ENCODE data around the gene ZDHHC12.
A peak's percentile ranks its signal among the peaks of the same experiment; 100 is the strongest.

Gene ZDHHC12

GRCh38 chr9:128685636-128686489 is 38.1 kb downstream of the ZDHHC12 start:
- no peak for DNase-seq

DNA sequence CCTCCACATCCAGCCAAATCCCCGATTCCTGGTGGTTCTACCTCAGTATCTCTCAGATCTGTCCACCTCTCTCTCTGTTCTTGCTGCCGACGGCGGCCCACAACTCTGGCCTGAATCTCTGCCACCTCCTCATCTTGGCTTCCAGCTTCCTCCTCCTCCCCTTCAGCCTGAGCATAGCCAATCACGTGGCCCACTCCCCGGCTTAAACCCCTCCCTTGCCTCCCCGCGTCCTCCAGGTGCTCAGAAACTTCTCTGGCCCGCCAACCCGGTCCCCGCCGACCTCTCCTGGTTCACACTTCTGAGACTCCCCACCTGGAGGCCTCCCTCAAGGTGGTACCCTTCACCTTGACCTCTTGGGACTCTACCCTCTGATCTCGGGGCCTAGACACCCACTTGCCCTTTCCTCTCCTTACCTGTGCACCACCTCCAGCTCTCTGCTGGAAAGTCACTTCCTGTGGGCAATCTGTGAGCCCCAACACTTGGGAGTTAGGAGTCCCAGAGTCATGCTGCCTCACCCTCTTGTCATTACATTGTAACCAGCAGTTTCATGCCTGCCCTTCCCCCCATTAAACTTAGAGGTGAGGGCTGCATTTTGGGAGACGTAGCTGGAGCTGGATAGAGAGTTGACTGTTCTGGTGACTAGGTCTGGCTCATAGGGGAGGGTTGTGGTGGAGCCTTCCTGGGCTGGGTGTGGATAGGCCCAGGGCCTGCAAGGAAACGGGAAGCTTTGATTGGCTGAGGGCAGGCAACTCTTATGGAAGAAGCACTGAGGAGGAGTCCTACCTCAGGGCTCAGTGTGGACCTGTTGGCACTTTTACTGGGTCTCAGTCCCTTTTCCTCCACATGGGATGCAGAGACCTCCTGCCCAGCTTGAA is 39.4 kb downstream of the ZDHHC12 start:
- peak; percentile 51 for DNase-seq

DNA sequence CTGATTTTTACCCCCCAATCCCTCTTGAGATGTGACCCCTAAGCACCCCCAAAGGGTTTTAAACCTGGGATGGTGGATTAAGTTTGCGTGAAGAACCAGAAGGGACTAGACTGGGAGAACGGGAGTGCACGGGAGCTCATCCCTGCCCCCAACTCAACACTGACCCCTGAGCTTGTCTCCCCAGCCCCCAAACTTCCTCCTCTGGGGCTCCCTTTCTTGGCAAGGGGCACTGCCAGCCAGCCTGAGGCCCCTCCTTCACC is 39.9 kb downstream of the ZDHHC12 start:
- DNase-seq: no peak

DNA sequence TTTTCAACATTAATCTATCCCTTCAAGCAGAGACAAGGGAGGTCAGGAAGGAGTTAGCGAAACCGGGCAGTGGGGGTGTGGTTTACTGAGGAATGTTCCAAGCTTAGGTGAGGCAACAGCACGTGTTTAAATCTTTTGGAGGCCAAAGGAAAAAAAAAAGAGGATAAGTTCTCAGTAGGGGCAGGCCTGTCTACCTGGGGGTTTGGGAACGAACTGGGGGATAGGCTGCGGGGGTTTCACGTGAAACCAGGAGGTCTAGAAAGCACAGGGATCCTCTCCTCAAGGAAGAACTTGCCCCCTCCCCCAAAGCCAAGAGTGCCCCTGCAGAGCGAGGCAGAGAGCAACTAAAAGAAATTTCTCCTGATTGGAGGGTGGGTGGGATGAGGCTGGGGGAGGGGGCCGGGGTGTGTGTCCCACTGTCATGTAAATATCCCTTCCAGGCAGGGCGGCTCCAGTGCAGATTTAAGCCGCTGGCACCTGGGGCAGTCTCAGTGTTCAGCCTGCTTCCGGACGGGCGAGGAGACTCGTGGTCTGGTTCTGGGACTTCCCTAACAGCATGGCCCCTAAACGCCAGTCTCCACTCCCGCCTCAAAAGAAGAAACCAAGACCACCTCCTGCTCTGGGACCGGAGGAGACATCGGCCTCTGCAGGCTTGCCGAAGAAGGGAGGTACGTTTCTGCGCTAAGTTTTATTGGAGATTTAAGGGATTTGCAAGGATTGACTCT is 40.4 kb downstream of the ZDHHC12 start:
- no peak for DNase-seq

DNA sequence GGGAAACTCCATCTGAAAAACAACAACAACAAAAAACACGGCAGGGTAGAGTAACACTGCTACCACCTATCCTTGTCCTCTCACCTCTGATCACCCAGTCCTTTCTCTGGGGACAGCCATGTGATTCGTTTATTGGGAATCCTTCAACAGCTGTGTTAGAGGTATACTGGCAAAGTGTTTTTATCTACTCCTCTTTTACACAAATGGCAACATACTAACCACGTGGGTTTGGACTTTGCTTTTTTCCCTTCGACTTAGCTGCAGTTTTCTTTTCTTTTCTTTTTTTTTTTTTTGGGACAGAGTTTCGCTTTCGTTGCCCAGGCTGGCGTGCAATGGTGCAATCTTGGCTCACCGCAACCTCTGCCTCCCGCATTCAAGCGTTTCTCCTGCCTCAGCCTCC is 46.1 kb downstream of the ZDHHC12 start:
- no peak for DNase-seq

DNA sequence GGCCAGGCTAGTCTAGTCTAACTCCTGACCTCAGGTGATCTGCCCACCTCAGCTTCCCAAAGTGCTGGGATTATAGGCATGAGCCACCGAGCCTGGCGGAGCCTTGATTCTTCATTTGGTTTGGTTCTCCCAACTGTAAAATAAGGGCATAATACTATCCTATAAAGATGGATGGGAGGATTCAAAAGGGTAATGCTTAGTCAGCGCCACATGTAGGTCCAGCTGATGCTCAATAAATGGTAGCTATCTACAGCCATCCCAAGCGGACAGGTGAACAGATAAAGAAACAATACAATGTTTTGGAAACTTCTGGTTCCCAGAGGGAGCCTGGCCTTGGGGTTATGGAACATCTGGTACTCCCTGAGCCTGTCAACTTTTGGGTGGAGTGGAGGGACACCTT is 48.5 kb downstream of the ZDHHC12 start:
- no peak for DNase-seq
